HG02840 (cell line): Measurements from ENCODE around the gene SMIM24.
"Not testable (repeated sequence)": the region's sequence is repeated elsewhere in the genome, so short reads cannot be mapped to it uniquely, and the experiment has no call there.

Experiments used
- ATAC-seq: cut with Tn5 transposase; IDR thresholded peaks from one replicate; pipeline ENCODE4 v1.9.1; 2021; ENCODE audit warnings: mild to moderate bottlenecking, moderate library complexity, moderate number of reproducible peaks; ENCODE audit not compliant: unreplicated experiment, low FRiP score

The SMIM24 gene

DNA sequence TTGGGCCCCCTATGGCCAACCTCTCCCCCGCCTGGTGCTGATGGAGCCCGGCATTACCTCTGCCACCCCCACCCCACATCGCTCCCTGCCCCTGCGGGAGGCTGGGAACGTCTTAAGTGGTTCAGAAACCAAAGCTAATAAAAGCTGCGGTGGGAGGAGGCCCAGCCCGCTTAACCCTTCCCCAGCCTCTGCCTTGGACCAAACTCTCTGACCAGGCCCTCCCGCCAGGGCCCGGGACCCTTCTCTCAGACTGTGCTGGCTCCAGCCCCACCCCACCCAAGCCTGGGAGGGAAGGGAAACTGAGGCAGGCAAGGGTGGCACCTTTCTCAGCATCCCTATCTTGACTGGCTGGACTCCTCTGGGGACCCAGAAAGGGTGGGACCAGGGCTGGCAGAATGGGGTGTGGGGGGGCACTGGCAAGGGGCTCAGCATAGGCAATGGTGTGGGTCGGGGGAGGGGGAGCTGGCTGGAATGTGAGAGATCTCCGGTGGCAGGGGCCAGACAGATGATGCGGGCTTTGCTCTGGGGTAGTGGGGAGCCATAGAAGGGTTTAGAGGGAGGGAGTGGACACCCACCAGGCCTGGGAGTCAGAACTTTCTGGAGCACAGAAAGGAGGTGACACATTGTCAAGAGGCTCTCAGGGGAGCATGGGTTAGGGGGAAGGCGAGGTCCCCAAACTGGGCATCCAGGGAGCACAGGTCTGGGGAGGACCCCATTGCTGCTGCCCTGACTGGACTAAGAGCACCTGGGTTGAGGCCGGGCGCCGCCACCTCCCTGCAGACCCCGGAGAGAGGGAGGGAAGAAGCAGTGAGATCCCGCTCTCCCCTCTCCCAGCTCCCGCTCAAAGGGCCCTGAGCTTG lies 21.9 kb downstream of the SMIM24 start:
- ATAC-seq, result no peak

DNA sequence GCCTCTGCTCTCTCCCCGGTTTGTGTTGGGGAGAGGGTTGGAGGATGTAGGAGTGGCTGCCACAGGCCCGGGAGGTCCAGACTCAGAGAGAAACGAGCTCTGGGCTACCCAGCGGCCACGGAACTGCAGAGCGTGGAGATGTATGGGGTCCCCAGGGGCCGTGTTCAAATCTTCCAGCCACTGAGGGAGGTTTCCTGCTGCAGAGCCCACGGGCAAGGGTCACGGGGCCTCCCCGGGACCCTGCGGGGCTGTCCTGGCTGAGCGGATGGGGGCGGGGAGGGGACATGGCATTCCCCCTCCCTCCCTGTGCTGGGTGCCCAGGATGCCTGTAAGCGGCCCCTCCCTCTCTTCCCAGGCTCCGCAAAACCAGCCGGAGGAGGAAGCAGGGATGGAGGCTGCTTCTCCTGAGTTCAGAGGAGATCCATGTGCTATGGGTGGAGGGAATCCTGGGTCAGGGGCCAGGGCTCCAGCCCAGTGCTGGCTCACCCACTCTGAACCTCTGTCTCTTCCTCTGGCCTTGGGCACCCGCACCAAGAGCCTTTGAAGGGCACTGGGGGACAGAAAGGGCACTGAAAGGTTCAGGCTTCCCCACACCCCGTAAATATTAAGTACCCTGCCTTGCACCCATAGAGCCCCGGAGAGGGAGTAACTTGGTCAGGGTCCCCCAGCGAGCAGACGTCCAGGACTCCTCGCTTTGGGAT lies 22.6 kb downstream of the SMIM24 start:
- no peak for ATAC-seq

- no peak for ATAC-seq
Measured at GRCh38 chr19:3456925-3457527, 23.3 kb downstream of the SMIM24 start.

- ATAC-seq, result no peak
Measured at GRCh38 chr19:3455960-3456601, 24.2 kb downstream of the SMIM24 start.

GRCh38 chr19:3455393-3455955 lies 24.9 kb downstream of the SMIM24 start:
- ATAC-seq, result no peak

- no peak for ATAC-seq
Measured at GRCh38 chr19:3454656-3455392, 25.5 kb downstream of the SMIM24 start.

- ATAC-seq, result no peak
Measured at GRCh38 chr19:3453840-3454239, 26.5 kb downstream of the SMIM24 start.

DNA sequence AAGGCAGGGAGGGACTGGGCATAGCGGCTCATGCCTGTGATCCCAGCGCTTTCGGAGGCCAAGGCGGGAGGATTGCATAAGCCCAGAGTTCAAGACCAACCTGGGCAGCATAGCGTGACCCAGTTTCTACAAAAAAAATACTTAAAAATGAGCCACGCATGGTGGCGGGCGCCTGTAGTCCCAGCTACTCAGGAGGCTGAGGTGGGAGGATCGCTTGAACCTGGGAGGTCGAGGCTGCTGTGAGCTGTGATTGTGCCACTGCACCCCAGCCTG lies 27.4 kb downstream of the SMIM24 start:
- not testable (repeated sequence) for ATAC-seq

- no peak for ATAC-seq
Measured at GRCh38 chr19:3452171-3452941, 28.0 kb downstream of the SMIM24 start.

DNA sequence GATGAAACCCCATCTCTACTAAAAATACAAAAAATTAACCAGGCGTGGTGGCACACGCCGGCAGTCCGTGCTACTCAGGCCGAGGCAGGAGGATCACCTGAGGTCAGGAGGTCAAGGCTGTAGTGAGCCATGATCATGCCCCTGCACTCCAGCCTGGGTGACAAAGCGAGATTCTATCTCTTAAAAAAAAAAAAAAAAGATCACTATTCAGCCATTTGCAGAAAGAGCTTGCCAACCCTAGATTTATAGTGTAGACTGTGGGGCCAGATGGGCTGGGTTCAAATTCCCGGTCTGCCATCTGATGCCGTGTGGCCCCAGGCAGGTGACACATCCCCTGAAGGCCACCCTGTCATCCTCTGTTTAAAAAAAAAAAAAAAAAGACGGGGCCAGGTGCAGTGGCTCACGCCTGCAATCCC lies 28.9 kb downstream of the SMIM24 start:
- ATAC-seq, result no peak

DNA sequence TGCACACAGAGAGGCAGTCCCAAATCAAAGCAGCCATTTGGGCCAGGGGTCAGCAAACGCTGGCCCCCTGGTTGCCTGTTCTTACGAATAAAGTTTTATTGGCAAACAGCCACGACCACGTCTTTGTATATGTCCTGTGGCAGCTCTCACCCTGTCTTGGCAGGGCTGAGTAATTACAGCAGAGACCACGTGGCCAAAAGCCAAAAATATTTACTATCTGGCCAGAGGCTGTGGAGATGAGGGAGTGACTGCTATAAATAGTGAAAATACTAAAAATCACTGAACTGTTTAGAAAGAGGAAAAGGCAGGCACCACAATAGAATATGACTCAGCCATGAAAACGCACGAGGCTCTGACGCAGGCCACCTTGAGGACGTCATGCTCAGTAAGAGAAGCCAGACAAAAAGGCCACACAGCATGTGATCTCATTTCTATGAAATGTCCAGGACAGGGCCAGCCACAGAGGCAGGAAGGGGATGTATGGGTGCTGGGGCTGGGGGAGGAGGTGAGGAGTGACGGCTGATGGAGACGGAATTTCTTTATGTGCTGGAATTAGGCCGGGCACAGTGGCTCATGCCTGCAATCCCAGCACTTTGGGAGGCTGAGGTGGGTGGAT lies 29.4 kb downstream of the SMIM24 start:
- ATAC-seq, result no peak

DNA sequence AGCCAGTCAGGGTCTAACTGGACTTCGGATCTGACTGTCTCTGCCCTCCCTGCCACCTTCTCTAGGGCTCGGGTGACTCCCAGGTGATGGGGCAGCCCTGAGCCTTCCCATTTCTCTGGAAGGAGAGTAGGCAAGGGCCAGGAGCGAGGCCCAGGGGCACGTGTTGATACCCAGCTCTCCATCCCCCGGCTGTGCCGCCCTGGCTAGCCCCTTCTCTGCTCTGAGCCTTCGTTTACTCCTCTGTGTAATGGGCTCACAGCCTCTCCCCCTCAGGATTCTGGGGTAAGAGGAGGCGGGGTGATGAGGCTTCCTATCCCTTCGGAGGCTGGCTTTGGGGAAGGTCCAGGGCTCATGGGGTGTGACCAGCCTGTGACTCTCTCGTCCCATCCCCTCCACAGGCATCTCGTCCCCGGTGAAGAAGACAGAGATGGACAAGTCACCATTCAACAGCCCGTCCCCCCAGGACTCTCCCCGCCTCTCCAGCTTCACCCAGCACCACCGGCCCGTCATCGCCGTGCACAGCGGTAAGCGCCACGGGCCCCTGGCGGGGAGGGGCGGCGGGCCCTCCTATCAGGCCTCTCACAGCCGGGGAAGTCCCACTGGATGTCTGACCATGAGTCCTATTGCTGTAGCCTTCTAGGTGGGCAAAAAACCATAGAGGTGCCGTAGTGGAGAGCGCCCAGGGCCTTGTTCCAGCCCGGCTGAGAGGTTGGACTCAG lies 31.6 kb downstream of the SMIM24 start:
- no peak for ATAC-seq

- not testable (repeated sequence) for ATAC-seq
Measured at GRCh38 chr19:3446657-3447056, 33.7 kb downstream of the SMIM24 start.

DNA sequence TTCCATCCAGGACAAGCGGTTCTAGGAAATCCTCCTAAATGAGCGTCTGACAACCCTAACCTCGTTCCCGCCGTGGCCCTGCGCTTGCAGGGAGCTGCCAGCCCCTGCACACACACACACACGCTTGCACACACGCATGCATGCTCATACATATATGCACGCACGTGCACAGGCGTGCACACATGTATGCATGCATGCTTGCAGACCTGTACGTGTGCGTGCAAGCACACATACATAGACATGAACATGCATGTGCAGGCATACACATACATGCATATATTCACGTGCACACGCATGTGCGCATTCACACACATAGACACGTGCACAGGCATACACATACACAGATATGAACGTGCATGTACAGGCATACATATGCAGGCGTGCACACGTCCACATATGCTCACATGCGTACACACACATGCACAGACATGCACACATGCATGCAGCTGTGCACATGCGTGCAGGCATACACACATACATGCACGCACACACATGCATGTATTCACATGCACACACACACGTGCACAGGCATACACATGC lies 35.6 kb downstream of the SMIM24 start:
- ATAC-seq, result no peak

DNA sequence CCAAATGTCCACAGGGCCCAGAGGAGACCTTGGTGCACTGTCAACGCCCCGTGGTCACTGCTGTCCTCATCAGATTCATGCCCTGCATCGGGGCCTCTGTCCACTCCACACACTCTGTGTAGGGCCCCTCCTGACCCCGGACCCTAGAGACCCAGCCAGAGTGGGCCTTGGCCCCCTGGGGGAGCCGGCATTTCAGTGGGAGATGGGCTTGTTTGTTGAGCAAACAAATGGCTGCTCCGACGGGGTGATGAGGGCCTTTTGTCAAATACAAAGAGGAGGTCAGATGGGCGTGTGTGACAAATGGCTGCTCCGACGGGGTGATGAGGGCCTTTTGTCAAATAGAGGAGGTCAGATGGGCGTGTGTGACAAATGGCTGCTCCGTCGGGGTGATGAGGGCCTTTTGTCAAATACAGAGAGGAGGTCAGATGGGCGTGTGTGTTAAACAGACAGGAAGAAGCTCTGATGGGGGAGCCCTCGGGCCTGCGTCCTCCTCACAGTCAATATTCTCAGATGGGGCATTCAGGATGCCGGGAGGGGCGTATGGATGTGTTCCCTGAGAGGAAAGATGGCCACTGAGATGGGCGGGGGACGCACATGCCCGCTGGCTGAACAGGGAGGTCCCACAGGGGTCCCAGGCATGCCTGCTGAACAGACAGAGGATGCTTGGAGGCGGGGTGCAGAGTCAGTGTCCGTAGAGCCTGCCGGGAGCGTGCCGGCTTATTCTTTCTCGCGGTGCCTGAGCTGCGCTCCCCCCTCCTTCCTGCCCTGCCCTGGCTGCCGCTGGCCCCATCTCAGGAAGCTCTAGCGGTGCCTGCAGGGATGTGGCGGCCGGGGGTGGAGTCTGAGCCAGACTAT lies 36.3 kb downstream of the SMIM24 start:
- no peak for ATAC-seq

GRCh38 chr19:3442487-3443071 lies 37.7 kb downstream of the SMIM24 start:
- ATAC-seq, result no peak

- ATAC-seq, result no peak
Measured at GRCh38 chr19:3441986-3442329, 38.4 kb downstream of the SMIM24 start.
